ENCODE data around the gene PIP4K2C. TPM values are rescaled to one million over a fixed set of nuclear protein-coding genes. Genes with fewer than 3 reads are reported as not detected.
A peak's percentile ranks its signal among the peaks of the same experiment; 100 is the strongest.
"Not testable (repeated sequence)": the region's sequence is repeated elsewhere in the genome, so short reads cannot be mapped to it uniquely, and the experiment has no call there.

PIP4K2C gene
- total RNA-seq, 1 experiment from 2014 or later: 88.6 TPM

- peak overlapping the region; percentile 77 for H3K9ac ChIP-seq (ENCODE audit: low read length)
- ChIA-PET CTCF (interaction anchor here (1.0 kb wide), 1 partner anchor 49 kb away, joined by 6 read pairs; no protein-coding TSS in a partner anchor), POLR2A (ENCODE audit: unreplicated experiment) (no interaction called here)
- peak; percentile 39 for ATAC-seq
- TF ChIP-seq EZH2phosphoT487 (IDR thresholded peaks at IDR 0.05; ENCODE audit: borderline replicate concordance, low read length) (no peak), CTCF (conservative IDR thresholded peaks at IDR 0.05; ENCODE audit: low read depth, low read length) (no peak), EZH2 (IDR thresholded peaks at IDR 0.05; ENCODE audit: low read length, unreplicated experiment) (no peak)
- DNase-seq: peak; percentile 25
- peaks cover 12% of the 10 kb centered on the region for H3K79me2 ChIP-seq (ENCODE audit: low read length)
- no peaks in the 10 kb centered on the region for H3F3A ChIP-seq (ENCODE audit: low read length, unreplicated experiment)
- peak overlapping the region; percentile 97 for H3K4me3 ChIP-seq (ENCODE audit: low read length)
- peak overlapping the region; percentile 98 for H2AFZ ChIP-seq (ENCODE audit: low read length)
- no peaks in the 10 kb centered on the region for H4K20me1 ChIP-seq (ENCODE audit: low read length)
- H3K27ac ChIP-seq (ENCODE audit: low read length): no peak overlapping the region
- H3K27me3 ChIP-seq (ENCODE audit: low read length): no peaks in the 10 kb centered on the region
- H3K4me1 ChIP-seq (ENCODE audit: insufficient read depth, low read length): peaks cover 17% of the 10 kb centered on the region
- no peaks in the 10 kb centered on the region for H3K9me2 ChIP-seq (replicated peaks; ENCODE audit: low read length)
- H3K4me2 ChIP-seq (ENCODE audit: low read length): peak overlapping the region; percentile 99
- H3K36me3 ChIP-seq (ENCODE audit: low read depth, low read length): no peaks in the 10 kb centered on the region; the same call in 1 of the 2 replicates
- intact Hi-C loops (cut with micrococcal nuclease): no loop called here
- H3K9me3 ChIP-seq (ENCODE audit: low read length): no peaks in the 10 kb centered on the region
- no TSS peak for BruUV-seq (replicated peaks)
Observed at GRCh38 chr12:57632073-57632957, 41.3 kb downstream of the PIP4K2C start.

- no TSS peak for BruUV-seq (replicated peaks)
- peak; percentile 79 for DNase-seq
- H3K9me3 ChIP-seq (ENCODE audit: low read length): no peaks in the 10 kb centered on the region
- intact Hi-C loops (cut with micrococcal nuclease): loop anchor here (1.0 kb wide), 1 partner anchor 60 kb away; no protein-coding TSS in a partner anchor
- H3K4me3 ChIP-seq (ENCODE audit: low read length): peak within 1 kb of the TSS; percentile 97
- H4K20me1 ChIP-seq (ENCODE audit: low read length): no peaks in the 10 kb centered on the region
- H3F3A ChIP-seq (ENCODE audit: low read length, unreplicated experiment): no peaks in the 10 kb centered on the region
- H2AFZ ChIP-seq (ENCODE audit: low read length): peak within 1 kb of the TSS; percentile 98
- peak within 1 kb of the TSS; percentile 99 for H3K4me2 ChIP-seq (ENCODE audit: low read length)
- H3K9me2 ChIP-seq (replicated peaks; ENCODE audit: low read length): no peaks in the 10 kb centered on the region
- peaks cover 12% of the 10 kb centered on the region for H3K79me2 ChIP-seq (ENCODE audit: low read length)
- no peak within 1 kb of the TSS for H3K27ac ChIP-seq (ENCODE audit: low read length)
- peak within 1 kb of the TSS; percentile 77 for H3K9ac ChIP-seq (ENCODE audit: low read length)
- H3K27me3 ChIP-seq (ENCODE audit: low read length): no peaks in the 10 kb centered on the region
- ChIA-PET POLR2A (ENCODE audit: unreplicated experiment) (no interaction called here), CTCF (interaction anchor here (1.0 kb wide), 1 partner anchor 50 kb away, joined by 6 read pairs; no protein-coding TSS in a partner anchor)
- H3K36me3 ChIP-seq (ENCODE audit: low read depth, low read length): no peaks in the 10 kb centered on the region; the same call in 1 of the 2 replicates
- no peak for TF ChIP-seq EZH2 (IDR thresholded peaks at IDR 0.05; ENCODE audit: low read length, unreplicated experiment)
- TF ChIP-seq CTCF (conservative IDR thresholded peaks at IDR 0.05; ENCODE audit: low read depth, low read length): peak; percentile 84
- H3K4me1 ChIP-seq (ENCODE audit: insufficient read depth, low read length): peaks cover 17% of the 10 kb centered on the region
- peak; percentile 86 for ATAC-seq
Observed at GRCh38 chr12:57632958-57633840, 42.2 kb downstream of the PIP4K2C start, which contains the start of gene B4GALNT1. TSS of gene B4GALNT1 (minus strand) at chr12:57633201. CDS start at chr12:57632132, 1,069 bp downstream.

GRCh38 chr12:57636731-57637130, 45.7 kb downstream of the PIP4K2C start:
- H3K36me3 ChIP-seq (ENCODE audit: low read depth, low read length); BruUV-seq (replicated peaks); ATAC-seq; H4K20me1 ChIP-seq (ENCODE audit: low read length); H3K27me3 ChIP-seq (ENCODE audit: low read length); H3K27ac ChIP-seq (ENCODE audit: low read length); CTCF ChIA-PET; H3K4me2 ChIP-seq (ENCODE audit: low read length); intact Hi-C loops (cut with micrococcal nuclease); DNase-seq; H3K9me3 ChIP-seq (ENCODE audit: low read length); H3K4me3 ChIP-seq (ENCODE audit: low read length); H3K9me2 ChIP-seq (replicated peaks; ENCODE audit: low read length); H2AFZ ChIP-seq (ENCODE audit: low read length); POLR2A ChIA-PET (ENCODE audit: unreplicated experiment); H3K9ac ChIP-seq (ENCODE audit: low read length); H3K79me2 ChIP-seq (ENCODE audit: low read length); H3F3A ChIP-seq (ENCODE audit: low read length, unreplicated experiment): not testable (repeated sequence)
- peaks cover 12% of the 10 kb centered on the region for H3K4me1 ChIP-seq (ENCODE audit: insufficient read depth, low read length)

All from PC-3 (cell line).